Tibial artery (tissue), 4 donors: ENCODE results near the gene ZNF316.

Experiments used
- DNase-seq, 2 donors: peaks; one replicate each; pipeline ENCODE4 v3.0.0-alpha.2; 2019
- H3K27ac ChIP-seq, 2 donors: fragments of 200-600 bp; sonication (generic) in 1 of 2; 1 replicate in 1 of 2; 2 replicates in 1 of 2; pipeline ENCODE4 v1.5.1; 2018 to 2019; ENCODE audit warnings: mild to moderate bottlenecking in 1 of 2
- H3K27me3 ChIP-seq, 2 donors: fragments of 200-600 bp; sonication (generic) in 1 of 2; one replicate each; pipeline versions ENCODE4 v1.5.1 to v1.6.0; 2016 to 2019
- H3K36me3 ChIP-seq, 3 donors: fragments of 200-600 bp; sonication (generic) in 2 of 3; one replicate each; pipeline ENCODE4 v1.5.1; 2016 to 2019; ENCODE audit warnings: mild to moderate bottlenecking in 2 of 3
- H3K4me1 ChIP-seq, 4 donors: fragments of 200-600 bp; sonication (generic) in 2 of 4; 1 replicate in 3 of 4; 2 replicates in 1 of 4; pipeline ENCODE4 v1.5.1; 2016 to 2019
- H3K4me3 ChIP-seq, 2 donors: fragments of 200-600 bp; sonication (generic) in 1 of 2; 1 replicate in 1 of 2; 2 replicates in 1 of 2; pipeline ENCODE4 v1.5.1; 2018 to 2019; ENCODE audit warnings: mild to moderate bottlenecking in 2 of 2
- H3K9me3 ChIP-seq, 3 donors: fragments of 200-600 bp; sonication (generic) in 1 of 3; one replicate each; pipeline ENCODE4 v1.5.1; 2016 to 2019
- intact Hi-C: fragments of 100-400 bp; cut with DNase I; formaldehyde crosslinking; loops from one replicate; pipeline ENCODE4 v1.15.0; 2023; ENCODE audit warnings: low total_unique reads
- TF ChIP-seq, protein P1 (sequence below), 2 experiments: fragments of 200-600 bp in 1 of 2; fragments of 450-650 bp in 1 of 2; IDR thresholded peaks; one replicate each; pipeline ENCODE4 v1.5.1; 2017 to 2019; ENCODE audit warnings: antibody characterized with exemption in 2 of 2, mild to moderate bottlenecking in 1 of 2, moderate library complexity in 1 of 2

ZNF316 gene

DNA sequence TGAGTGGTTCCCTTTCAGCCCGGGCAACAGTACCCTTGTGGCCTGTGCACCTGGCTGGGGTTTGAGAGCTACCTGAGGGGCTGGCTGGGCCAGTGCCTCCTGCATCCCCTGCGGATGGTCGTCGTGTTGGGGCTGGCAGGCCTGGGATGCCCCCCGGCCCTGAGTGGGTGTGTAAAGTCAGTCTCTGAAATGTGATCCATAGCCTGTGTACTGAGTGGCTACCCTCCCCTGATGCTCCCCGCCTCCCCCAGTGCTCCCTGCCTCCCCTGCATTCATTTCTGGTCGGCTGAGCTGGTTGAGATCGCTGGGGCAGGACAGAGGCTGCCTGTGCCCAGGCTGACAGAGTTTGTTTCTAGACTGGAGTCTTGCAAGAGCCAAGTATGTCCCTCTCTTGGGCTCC lies 9.3 kb downstream of the ZNF316 start:
- intact Hi-C loops, result loop anchor here (10.0 kb wide), 1 partner anchor 68 kb away; no protein-coding TSS in a partner anchor
- DNase-seq, result peak in 1 of 2 donors; percentile 60

DNA sequence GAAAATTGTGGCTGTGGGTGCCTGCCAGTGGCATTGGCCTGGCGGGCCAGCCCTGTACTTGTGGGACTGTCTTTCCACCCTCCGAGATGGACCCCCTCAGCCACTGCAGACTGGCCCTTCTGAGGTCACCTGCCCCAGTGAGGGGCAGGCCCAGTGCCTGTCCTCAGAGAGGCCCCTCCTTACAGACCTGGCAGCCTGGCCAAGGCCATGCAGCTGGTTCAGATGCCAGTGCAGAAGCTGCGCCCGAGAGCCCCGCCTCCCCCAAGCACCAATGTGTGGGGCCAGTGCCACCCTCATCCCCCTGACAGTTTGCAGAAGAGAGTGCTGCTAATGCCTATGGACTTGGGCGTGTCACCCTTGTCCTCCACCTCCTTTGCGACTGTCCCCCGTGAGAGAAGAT lies 10.0 kb downstream of the ZNF316 start:
- H3K36me3 ChIP-seq, result peaks cover 41 to 100% (median 93%) of the 10 kb centered on the region in 3 donors
- H3K9me3 ChIP-seq, result no peaks in the 10 kb centered on the region
- intact Hi-C loops, result loop anchor here (10.0 kb wide), 1 partner anchor 68 kb away; no protein-coding TSS in a partner anchor
- DNase-seq, result no peak
- no peaks in the 10 kb centered on the region for H3K4me1 ChIP-seq
- H3K27ac ChIP-seq, result no peak overlapping the region
- H3K4me3 ChIP-seq, result no peak overlapping the region
- TF ChIP-seq, protein P1, sequence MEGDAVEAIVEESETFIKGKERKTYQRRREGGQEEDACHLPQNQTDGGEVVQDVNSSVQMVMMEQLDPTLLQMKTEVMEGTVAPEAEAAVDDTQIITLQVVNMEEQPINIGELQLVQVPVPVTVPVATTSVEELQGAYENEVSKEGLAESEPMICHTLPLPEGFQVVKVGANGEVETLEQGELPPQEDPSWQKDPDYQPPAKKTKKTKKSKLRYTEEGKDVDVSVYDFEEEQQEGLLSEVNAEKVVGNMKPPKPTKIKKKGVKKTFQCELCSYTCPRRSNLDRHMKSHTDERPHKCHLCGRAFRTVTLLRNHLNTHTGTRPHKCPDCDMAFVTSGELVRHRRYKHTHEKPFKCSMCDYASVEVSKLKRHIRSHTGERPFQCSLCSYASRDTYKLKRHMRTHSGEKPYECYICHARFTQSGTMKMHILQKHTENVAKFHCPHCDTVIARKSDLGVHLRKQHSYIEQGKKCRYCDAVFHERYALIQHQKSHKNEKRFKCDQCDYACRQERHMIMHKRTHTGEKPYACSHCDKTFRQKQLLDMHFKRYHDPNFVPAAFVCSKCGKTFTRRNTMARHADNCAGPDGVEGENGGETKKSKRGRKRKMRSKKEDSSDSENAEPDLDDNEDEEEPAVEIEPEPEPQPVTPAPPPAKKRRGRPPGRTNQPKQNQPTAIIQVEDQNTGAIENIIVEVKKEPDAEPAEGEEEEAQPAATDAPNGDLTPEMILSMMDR (IDR thresholded peaks at IDR 0.05), result no peak
- H3K27me3 ChIP-seq, result no peaks in the 10 kb centered on the region

More for the DNA sequence above, 9.3 kb downstream of the ZNF316 start:
- Histone ChIP-seq H3K4me3 (no peak overlapping the region), H3K9me3 (no peaks in the 10 kb centered on the region), H3K4me1 (peaks cover 0 to 1% (median 0%) of the 10 kb centered on the region in 4 donors), H3K36me3 (peaks cover 39 to 100% (median 92%) of the 10 kb centered on the region in 3 donors), H3K27ac (no peak overlapping the region), H3K27me3 (no peaks in the 10 kb centered on the region)
- TF ChIP-seq, protein P1 (IDR thresholded peaks at IDR 0.05), result no peak

DNA sequence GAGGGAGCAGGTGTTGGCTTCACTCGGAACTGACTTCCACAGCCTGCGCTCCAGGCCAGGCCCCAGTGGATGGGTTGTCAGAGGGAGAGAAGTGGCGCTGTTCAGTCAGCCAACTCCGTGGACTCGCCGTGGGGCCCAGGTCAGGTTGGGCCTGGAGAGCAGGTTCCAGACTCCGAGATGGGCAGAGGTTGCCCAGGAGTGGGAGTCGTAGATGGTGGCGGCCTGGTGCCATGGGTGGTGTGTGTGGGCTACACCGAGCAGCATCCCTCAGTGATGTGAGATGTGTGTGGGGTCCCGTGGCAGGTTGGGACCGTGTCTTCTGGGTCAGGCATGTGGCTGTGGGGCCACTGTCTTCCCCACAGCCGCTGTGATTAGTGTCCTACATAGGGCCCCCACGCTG lies 10.4 kb downstream of the ZNF316 start:
- intact Hi-C loops, result loop anchor here (10.0 kb wide), 1 partner anchor 67 kb away; no protein-coding TSS in a partner anchor
- DNase-seq, result no peak
- TF ChIP-seq, protein P1 (IDR thresholded peaks at IDR 0.05), result no peak
- no peaks in the 10 kb centered on the region for H3K27me3 ChIP-seq
- H3K27ac ChIP-seq, result no peak overlapping the region
- H3K9me3 ChIP-seq, result peaks cover 0 to 4% (median 0%) of the 10 kb centered on the region in 3 donors
- no peaks in the 10 kb centered on the region for H3K4me1 ChIP-seq
- peaks cover 41 to 100% (median 93%) of the 10 kb centered on the region in 3 donors for H3K36me3 ChIP-seq
- no peak overlapping the region for H3K4me3 ChIP-seq

DNA sequence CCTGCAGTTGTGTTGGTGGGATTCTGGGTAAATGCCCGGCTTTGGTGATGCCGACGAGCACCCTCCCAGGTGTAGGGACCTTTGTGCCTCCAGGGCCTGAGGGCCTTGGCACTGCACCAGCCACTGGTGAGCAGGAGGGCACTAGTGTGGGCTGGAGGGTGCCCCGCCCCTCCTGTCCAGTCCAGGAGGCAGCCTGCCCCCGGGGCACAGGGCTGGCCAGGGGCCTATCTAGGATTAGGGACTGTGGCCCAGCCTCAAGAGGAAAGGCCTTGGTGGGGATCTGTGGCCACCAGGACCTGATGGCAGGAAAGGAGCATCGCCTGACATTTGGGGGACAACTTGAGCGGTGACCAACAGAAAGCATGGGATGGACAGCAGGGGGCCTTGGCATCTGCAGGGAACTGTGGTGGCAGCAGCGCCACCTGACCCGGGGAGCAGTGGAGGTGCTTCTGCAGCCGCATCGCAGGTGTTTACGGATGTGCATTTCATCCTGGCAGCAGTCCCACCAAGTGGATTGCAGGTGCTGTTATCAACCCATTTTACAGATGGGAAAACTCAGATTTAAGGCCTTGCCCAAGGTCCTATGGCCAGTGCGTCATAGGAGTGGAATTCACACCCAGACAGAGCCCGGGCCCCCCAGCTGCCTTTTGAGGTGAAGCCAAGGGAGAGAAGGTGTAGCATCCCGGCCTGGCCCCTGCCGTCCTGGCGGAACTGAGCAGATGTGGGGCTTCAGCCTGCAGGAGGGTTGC lies 11.1 kb downstream of the ZNF316 start:
- no peak for DNase-seq
- no peak overlapping the region for H3K27ac ChIP-seq
- H3K27me3 ChIP-seq, result no peaks in the 10 kb centered on the region
- peaks cover 0 to 7% (median 0%) of the 10 kb centered on the region in 3 donors for H3K9me3 ChIP-seq
- H3K36me3 ChIP-seq, result peaks cover 37 to 100% (median 92%) of the 10 kb centered on the region in 3 donors
- TF ChIP-seq, protein P1 (IDR thresholded peaks at IDR 0.05), result no peak
- intact Hi-C loops, result loop anchor here (10.0 kb wide), 1 partner anchor 67 kb away; no protein-coding TSS in a partner anchor
- no peak overlapping the region for H3K4me3 ChIP-seq
- no peaks in the 10 kb centered on the region for H3K4me1 ChIP-seq

DNA sequence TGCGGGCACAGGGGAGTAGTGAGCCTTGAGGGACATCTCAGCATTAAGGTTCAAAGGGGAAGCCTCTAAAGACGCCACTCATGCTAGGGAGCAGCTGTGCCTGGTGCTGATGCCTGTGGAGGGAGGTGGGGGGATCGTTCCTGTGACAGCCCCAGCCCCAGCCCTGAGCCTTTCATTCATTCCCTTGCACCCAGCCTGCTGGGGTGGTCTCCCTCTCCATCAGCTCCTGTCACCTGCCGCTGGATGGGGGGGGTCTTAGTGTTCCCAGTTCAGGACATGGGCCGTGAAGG lies 11.6 kb downstream of the ZNF316 start:
- Histone ChIP-seq H3K9me3 (peaks cover 0 to 7% (median 0%) of the 10 kb centered on the region in 3 donors), H3K4me3 (no peak overlapping the region), H3K36me3 (peaks cover 32 to 100% (median 88%) of the 10 kb centered on the region in 3 donors), H3K27me3 (no peaks in the 10 kb centered on the region), H3K4me1 (no peaks in the 10 kb centered on the region), H3K27ac (no peak overlapping the region)
- no peak for DNase-seq
- intact Hi-C loops, result loop anchor here (10.0 kb wide), 1 partner anchor 66 kb away; no protein-coding TSS in a partner anchor
- TF ChIP-seq, protein P1 (IDR thresholded peaks at IDR 0.05), result no peak
